ENCODE results near the gene C10orf53.

Gene C10orf53

GRCh38 chr10:49737474-49738201 lies 58.2 kb downstream of the C10orf53 start:
- DNase-seq (ENCODE audit: low spot score), result no peak

GRCh38 chr10:49738616-49739360 lies 59.3 kb downstream of the C10orf53 start:
- DNase-seq (ENCODE audit: low spot score), result no peak

- DNase-seq (ENCODE audit: low spot score), result no peak
These were observed 60.0 kb downstream of the C10orf53 start for GRCh38 chr10:49739426-49739825.

- no peak for DNase-seq (ENCODE audit: low spot score)
These were observed 61.1 kb downstream of the C10orf53 start for GRCh38 chr10:49740346-49741107.

GRCh38 chr10:49741108-49741995 lies 61.9 kb downstream of the C10orf53 start:
- no peak for DNase-seq (ENCODE audit: low spot score)

GRCh38 chr10:49742683-49743463 lies 63.4 kb downstream of the C10orf53 start:
- DNase-seq (ENCODE audit: low spot score), result no peak

- no peak for DNase-seq (ENCODE audit: low spot score)
These were observed 64.1 kb downstream of the C10orf53 start for GRCh38 chr10:49743464-49744075.

- DNase-seq (ENCODE audit: low spot score), result no peak
These were observed 64.7 kb downstream of the C10orf53 start for GRCh38 chr10:49744091-49744685.

- no peak for DNase-seq (ENCODE audit: low spot score)
These were observed 65.6 kb downstream of the C10orf53 start for GRCh38 chr10:49744924-49745605.

- no peak for DNase-seq (ENCODE audit: low spot score)
These were observed 66.3 kb downstream of the C10orf53 start for GRCh38 chr10:49745756-49746155.

GRCh38 chr10:49746626-49747302 lies 67.3 kb downstream of the C10orf53 start:
- no peak for DNase-seq (ENCODE audit: low spot score)
